ENCODE data around the gene CD6. TPM values are rescaled to one million over a fixed set of nuclear protein-coding genes. Genes with fewer than 3 reads are reported as not detected.

CD6 gene
- total RNA-seq, 1 experiment from 2014 or later, result 0.23 TPM

DNA sequence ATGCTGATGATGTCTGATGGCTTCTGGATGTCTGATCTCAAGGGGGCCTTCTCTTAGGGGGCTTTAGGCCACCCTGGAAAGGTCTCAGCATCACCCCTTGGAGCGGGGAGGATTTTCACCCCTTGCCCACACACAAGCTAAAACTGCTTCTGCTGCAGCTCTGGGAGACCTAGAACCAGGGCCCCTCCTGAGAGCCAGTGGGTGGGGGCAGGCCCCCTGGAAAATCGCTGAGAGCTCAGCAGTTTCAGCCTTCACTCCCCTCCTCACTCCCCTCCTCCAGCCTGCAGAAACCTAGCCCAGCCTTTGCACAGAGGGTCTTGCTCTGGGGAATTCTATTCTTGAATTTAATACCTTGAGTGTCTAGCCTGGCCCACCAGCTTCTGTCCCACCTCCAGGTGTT lies 17.2 kb downstream of the CD6 start:
- H3K4me3 ChIP-seq (ENCODE audit: low read depth, low read length), result no peak overlapping the region
- Mint-ChIP-seq H3K4me3 (ENCODE audit: unreplicated experiment) (no peak overlapping the region), H3K27ac (ENCODE audit: unreplicated experiment) (no peak overlapping the region), H3K4me1 (ENCODE audit: low read depth, unreplicated experiment) (no peaks in the 10 kb centered on the region), H3K36me3 (ENCODE audit: insufficient read depth, unreplicated experiment) (no peaks in the 10 kb centered on the region), H3K9me3 (ENCODE audit: unreplicated experiment) (no peaks in the 10 kb centered on the region), H3K27me3 (ENCODE audit: insufficient read depth, unreplicated experiment) (peaks cover 15% of the 10 kb centered on the region)
- no peak for DNase-seq
- BruUV-seq (replicated peaks), result no TSS peak
- H3K36me3 ChIP-seq (ENCODE audit: control insufficient read depth, insufficient read depth, low read length), result no peaks in the 10 kb centered on the region
- no peaks in the 10 kb centered on the region for H3K9me3 ChIP-seq
- intact Hi-C loops (cut with micrococcal nuclease; ENCODE audit: unreplicated experiment), result no loop called here
- ChIA-PET POLR2A (no interaction called here), CTCF (no interaction called here)
- no peaks in the 10 kb centered on the region; the same call in 1 of the 2 replicates for H3K27me3 ChIP-seq (replicated peaks; ENCODE audit: control insufficient read depth, insufficient read depth, low read length)
- H3K4me1 ChIP-seq, result no peaks in the 10 kb centered on the region
- no peak for TF ChIP-seq CTCF (IDR thresholded peaks at IDR 0.05; ENCODE audit: insufficient read depth in 1 of 2, low read depth in 1 of 2, low read length in 1 of 2, severe bottlenecking in 1 of 2, unreplicated experiment in 1 of 2)

DNA sequence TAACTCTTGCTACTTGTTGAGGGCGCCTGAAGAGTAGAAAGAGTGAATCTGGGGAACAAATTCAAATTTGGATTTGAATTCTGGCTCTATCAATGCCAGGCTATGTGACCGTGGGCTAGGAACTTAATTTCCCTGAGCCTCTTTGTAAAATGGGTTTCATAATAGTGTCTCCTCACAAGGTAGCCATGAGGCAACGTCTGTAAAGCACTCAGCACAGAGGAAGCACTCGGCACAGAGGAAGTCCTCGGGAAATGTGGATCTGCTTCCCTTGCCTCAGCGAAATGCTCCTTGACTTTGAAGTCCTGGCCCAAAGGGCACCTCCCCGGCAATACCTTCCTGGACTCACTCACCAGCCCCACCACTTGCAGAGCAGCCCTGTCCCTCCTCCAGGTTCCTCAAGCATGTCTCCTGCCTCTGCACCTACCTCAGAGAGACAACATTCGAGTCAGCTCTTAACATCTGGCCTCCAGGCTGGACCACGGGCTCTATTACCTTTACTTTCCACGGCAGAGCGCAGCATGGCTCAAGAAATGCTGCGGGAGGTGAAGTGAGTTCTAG lies 17.7 kb downstream of the CD6 start:
- H3K27me3 Mint-ChIP-seq (ENCODE audit: insufficient read depth, unreplicated experiment), result peaks cover 15% of the 10 kb centered on the region
- H3K4me1 Mint-ChIP-seq (ENCODE audit: low read depth, unreplicated experiment), result no peaks in the 10 kb centered on the region
- TF ChIP-seq CTCF (IDR thresholded peaks at IDR 0.05; ENCODE audit: insufficient read depth in 1 of 2, low read depth in 1 of 2, low read length in 1 of 2, severe bottlenecking in 1 of 2, unreplicated experiment in 1 of 2), result no peak
- no peak overlapping the region for H3K4me3 Mint-ChIP-seq (ENCODE audit: unreplicated experiment)
- intact Hi-C loops (cut with micrococcal nuclease; ENCODE audit: unreplicated experiment), result no loop called here
- H3K9me3 Mint-ChIP-seq (ENCODE audit: unreplicated experiment), result no peaks in the 10 kb centered on the region
- no peaks in the 10 kb centered on the region for H3K4me1 ChIP-seq
- no TSS peak for BruUV-seq (replicated peaks)
- no peaks in the 10 kb centered on the region; the same call in 1 of the 2 replicates for H3K27me3 ChIP-seq (replicated peaks; ENCODE audit: control insufficient read depth, insufficient read depth, low read length)
- H3K36me3 ChIP-seq (ENCODE audit: control insufficient read depth, insufficient read depth, low read length), result no peaks in the 10 kb centered on the region
- H3K4me3 ChIP-seq (ENCODE audit: low read depth, low read length), result no peak overlapping the region
- H3K27ac Mint-ChIP-seq (ENCODE audit: unreplicated experiment), result no peak overlapping the region
- no peaks in the 10 kb centered on the region for H3K9me3 ChIP-seq
- DNase-seq, result no peak
- ChIA-PET CTCF (no interaction called here), POLR2A (no interaction called here)
- H3K36me3 Mint-ChIP-seq (ENCODE audit: insufficient read depth, unreplicated experiment), result no peaks in the 10 kb centered on the region

DNA sequence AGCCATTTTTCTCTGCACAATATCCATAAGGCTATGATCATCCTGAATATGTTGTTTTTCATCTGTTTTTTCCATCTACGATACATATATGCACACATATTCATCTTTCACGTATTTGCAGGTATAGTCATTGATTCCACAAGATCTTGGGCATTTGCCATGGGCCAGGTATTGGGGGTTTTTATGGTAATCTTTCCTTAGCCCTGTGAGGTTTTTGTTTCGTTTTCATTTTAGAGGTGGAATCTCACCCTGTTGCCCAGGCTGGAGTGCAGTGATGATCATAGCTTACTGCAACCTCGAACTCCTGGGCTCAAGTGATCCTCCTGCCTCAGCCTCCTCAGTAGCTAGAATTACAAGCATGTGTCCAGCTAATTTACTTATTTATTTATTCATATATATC lies 20.0 kb downstream of the CD6 start:
- Mint-ChIP-seq H3K4me3 (ENCODE audit: unreplicated experiment) (no peak overlapping the region), H3K4me1 (ENCODE audit: low read depth, unreplicated experiment) (no peaks in the 10 kb centered on the region), H3K36me3 (ENCODE audit: insufficient read depth, unreplicated experiment) (no peaks in the 10 kb centered on the region), H3K27me3 (ENCODE audit: insufficient read depth, unreplicated experiment) (peaks cover 18% of the 10 kb centered on the region), H3K27ac (ENCODE audit: unreplicated experiment) (no peak overlapping the region), H3K9me3 (ENCODE audit: unreplicated experiment) (no peaks in the 10 kb centered on the region)
- intact Hi-C loops (cut with micrococcal nuclease; ENCODE audit: unreplicated experiment), result no loop called here
- no peak for TF ChIP-seq CTCF (IDR thresholded peaks at IDR 0.05; ENCODE audit: insufficient read depth in 1 of 2, low read depth in 1 of 2, low read length in 1 of 2, severe bottlenecking in 1 of 2, unreplicated experiment in 1 of 2)
- Histone ChIP-seq H3K36me3 (ENCODE audit: control insufficient read depth, insufficient read depth, low read length) (no peaks in the 10 kb centered on the region), H3K9me3 (no peaks in the 10 kb centered on the region), H3K27me3 (replicated peaks; ENCODE audit: control insufficient read depth, insufficient read depth, low read length) (no peaks in the 10 kb centered on the region; the same call in 1 of the 2 replicates), H3K4me3 (ENCODE audit: low read depth, low read length) (no peak overlapping the region), H3K4me1 (no peaks in the 10 kb centered on the region)
- ChIA-PET POLR2A (no interaction called here), CTCF (no interaction called here)
- BruUV-seq (replicated peaks), result no TSS peak
- DNase-seq, result no peak
